ENCODE results near the gene UEVLD. TPM values are rescaled to one million over a fixed set of nuclear protein-coding genes. Genes with fewer than 3 reads are reported as not detected.

Gene UEVLD
- total RNA-seq, 1 experiment from 2014 or later, result 52.6 TPM

DNA sequence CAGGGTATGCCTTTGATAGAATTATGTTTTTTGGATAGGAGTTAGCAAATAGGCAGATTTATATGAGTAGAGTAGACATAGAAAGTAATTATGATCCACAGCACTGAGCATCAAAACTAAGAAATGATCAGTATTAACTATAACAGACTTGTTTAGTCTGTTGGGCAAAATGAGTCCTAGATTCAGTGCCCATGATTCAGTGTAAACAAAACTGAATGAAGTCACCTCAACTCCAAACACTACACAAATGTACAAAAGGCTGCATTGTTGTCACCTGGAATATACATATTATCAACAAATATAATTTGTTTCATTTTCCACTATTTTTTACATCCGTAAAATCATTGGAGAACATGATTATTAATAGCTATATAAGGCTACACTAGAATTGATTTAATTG lies 6.7 kb downstream of the UEVLD start:
- no peak for DNase-seq (ENCODE audit: low spot score)

DNA sequence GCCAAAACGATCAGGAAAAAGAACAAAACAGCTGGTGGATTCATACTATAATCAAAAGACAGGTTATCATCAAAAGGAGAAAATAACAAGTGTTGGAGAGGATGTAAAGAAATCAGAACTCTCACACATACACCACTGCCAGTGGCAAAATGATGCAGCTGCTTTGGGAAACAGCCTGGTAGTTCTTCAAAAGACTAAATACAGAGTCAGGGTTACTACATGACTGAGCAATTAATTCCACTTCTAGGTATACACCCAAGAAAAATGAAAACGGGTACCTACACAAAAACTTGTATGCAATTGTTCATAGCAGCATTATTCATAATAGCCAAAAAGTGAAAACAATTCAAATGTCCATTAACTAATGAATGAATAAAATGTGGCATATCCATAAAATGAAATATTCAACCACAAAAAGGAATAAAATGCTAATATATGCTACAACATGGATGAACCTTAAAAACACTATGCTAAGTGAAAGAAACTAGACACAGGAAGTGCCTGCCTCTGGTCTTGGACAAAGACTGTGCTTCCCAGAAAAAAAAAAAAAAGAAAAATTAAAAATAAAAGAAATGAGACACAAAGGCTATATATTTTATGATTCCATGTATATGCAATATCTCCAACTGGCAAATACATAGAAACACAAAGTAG lies 8.3 kb downstream of the UEVLD start:
- DNase-seq (ENCODE audit: low spot score), result no peak

DNA sequence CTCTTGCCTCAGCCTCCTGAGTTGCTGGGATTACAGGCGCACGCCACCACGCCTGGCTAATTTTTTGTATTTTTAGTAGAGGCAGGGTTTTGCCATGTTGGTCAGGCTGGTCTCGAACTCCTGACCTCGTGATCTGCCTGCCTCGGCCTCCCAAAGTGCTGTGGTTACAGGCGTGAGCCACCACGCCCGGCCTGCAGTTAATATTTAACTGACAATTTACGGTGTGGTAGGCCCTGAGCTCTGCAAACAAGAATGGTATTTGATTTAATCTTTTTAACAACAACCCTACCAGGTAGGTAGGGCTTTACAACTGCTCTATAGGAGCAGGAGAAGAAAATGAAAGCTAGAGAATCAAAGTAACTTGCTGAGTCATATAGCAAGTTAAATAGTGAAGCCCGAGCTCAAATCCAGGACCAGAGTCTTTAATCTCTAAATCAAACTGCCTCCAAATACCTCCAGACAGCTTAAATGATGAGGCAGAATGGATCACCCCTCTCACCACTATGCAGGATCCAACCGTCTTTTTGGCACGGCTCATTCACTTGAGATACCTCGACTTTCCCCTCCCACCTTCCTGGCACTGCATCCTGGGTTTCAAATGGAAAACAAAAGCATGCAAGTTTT lies 9.4 kb downstream of the UEVLD start:
- peak; percentile 50 for DNase-seq (ENCODE audit: low spot score)

DNA sequence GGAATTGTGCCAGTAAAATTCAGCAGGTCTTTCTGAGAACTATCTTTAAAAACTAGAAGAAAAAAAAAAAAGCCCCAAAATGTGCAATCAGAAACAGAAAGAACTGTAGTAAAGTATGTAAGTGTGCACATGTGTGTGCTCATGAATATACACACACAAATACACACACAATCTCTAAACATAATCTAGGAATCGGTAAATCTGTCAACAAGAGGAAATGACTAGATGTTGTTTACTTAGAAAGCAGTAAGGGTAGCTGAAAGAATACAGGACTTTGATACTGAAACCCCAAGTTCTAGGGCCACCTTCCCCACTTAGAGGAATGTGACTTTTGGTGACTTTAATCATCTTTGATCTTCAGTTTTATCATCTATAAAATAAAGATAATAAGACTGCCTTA lies 13.2 kb downstream of the UEVLD start:
- no peak for DNase-seq (ENCODE audit: low spot score)

DNA sequence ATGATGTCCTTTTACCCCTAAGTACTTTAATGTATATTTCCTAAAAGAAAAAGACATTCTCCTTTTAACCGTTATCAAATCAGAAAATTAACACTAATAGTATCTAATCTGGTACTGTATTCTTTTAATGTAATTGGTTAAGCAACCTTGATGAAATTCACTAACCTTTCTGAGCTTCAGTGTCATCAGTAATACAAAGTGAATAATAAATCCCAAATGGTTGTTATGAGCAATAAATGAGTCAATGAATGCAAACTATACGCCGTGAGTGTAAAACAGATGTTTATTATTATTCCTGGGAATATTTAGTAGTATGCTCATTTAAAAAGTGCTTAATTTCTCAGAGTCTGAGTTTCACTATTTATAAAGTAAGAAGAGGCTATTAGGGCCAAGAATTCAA lies 21.5 kb downstream of the UEVLD start:
- DNase-seq (ENCODE audit: low spot score), result no peak

DNA sequence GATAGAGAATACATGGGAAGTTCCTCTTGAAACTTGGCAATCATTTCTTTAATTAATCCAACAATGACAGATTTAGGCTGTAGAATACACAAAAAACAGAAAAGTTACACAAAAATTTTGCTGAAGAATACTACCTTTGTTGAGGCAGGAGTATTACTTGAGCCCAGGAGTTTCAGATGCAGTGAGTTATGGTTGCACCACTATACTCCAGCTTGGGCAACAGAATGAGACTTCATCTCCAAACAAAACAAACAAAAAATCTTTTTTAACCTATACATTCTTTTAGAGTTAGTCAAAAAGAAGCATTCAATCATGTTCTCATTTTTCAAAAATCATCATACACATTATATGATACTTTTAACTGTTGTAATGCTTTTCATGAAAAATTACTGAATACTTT lies 22.1 kb downstream of the UEVLD start:
- DNase-seq (ENCODE audit: low spot score), result no peak

DNA sequence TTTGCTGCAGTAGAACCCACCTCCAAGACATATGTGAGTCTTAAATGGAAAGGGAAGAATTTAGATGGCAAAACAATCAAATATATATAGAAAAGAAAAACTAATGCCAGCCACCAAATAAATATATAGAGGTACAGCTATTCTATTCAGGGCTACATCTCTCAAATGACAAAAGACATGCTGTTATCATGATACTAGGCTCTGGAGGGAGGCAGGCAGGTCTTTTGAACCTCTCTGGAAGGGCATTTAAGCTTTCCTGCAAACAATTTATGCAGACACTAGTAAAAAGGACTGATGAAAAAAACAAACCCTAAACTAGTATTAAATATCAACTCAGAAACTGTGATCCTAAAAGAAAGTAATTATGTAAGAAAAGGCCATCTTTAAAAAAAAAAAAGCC lies 24.4 kb downstream of the UEVLD start:
- DNase-seq (ENCODE audit: low spot score), result no peak

DNA sequence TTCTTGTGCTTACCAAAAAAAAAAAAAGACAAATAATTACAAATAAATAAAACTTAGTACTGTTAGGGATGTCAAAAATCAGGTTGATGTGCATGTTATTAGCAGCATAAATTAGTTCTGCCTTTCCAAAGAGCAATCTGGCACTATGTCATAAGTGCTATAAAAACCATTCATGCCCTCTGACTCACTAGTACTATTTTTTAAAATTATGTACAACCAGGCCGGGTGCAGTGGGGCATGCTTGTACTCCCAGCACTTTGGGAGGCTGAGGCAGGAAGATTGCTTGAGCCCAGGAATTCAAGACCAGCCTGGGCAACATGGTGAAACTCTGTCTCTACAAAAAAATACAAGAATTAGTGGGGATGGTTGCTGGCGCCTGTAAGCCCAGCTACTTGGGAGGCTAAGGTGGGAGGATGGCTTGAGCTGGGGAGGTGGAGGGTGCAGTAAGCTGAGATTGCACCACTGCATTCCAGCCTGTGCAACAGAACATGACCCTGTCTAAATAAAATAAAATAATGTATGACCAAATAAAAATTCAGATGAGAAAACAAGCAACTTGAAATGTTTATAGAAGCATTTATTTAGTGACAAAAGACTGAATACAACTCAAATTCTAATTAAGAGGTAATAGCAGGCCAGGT lies 25.3 kb downstream of the UEVLD start:
- DNase-seq (ENCODE audit: low spot score), result no peak

DNA sequence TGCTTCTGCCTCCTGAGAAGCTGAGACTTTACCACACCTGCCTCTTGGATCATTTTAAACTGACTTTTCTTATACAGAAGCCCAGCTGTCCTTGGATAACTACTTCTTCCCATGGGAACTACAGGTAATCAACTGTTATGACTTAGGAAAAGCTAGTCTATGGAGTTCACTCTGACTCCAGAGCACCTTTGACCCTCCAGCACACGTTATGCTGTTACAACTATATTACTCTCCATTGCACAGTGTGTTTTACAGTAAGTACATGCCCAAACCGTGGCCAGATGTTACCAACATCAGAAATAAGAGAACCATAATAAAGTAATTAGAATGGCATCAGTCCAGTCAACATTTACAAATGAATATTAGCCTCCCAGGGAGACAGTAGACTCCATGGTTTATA lies 40.5 kb downstream of the UEVLD start:
- no peak for DNase-seq (ENCODE audit: low spot score)

DNA sequence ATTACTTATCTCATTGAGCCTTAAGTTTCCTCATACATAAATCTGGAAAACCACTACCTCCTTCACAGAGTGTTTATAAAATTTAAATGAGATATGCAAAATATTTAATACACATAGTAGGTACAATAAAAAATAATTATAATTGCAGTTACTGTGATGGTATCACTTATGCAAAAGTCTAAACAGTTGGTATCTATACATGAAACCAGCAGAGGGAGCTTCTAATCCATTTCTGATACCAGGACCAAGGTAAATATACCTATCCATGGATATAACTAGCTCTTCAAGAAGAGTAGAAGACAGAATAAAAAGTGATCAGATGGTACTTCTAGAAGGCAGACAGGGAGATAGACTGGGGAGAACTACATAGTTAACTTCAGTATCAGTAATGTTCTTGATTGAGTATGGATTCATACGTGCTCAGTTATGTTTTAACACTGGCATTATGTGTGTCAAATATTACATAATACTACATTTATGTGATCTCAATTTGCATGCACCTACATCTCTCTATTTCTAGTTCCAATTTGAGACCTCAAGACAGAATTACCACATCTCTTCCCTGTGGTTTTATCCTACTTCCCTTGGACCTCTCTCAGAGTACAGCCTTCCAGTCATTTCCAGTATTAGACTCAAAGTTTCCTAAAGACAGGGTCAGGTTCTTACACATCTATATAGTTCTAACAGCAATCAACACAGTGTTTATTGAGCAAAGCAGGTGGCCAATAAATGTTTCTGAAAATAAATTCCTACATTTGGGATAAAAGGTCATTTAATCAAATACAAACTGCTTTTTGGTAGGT lies 48.1 kb downstream of the UEVLD start:
- peak; percentile 25 for DNase-seq (ENCODE audit: low spot score)

DNA sequence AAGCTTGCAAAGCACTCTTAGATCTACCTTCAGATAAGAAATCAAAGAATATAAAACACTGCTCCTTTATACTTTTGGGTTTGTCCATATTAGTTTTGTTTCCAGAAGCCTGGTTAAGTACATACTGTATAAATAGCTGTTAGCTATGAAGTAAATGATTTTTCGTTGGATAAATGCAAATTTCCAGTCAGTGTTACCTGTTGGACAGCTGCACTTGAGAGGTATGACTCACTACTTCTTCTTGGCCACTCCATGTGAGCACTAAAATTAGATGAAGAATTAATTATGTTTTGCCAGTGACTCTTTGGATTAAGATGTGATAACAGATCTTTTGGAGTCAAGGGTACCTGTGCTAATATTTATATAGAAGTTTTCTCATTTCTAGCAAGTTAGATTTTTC lies 52.3 kb downstream of the UEVLD start:
- no peak for DNase-seq (ENCODE audit: low spot score)

DNA sequence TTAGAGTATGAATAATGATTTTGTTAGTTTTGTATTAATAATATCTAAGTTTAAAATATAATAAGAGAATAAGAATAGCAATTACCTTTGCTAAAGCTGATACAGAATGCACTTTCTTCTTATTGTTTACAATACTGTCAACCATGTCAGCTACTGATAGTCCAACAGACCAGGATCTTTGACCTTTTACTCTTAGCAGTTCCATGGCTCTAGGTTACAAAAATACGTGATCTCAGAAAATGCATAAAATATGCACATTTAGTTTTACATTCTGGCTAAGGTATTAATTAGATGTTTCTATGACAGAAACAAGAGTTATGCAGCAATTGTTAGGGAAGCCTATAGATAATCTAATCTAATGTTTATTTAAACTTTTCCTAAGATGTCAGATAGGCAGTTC lies 54.3 kb downstream of the UEVLD start:
- no peak for DNase-seq (ENCODE audit: low spot score)

DNA sequence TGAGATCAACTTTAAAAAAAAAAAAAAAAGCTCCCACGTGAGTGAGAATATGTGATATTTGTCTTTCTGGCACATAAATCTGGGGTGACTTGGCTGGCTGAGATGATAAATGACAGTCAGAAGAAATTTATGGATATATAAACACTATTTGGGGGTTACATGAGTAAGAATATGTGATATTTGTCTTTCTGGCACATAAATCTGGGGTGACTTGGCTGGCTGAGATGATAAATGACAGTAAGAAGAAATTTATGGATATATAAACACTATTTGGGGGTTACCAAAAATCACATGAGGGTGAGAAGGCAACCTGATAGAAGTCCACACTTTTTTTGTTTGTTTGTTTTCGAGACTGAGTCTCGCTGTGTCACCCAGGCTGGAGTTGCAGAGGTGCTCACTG lies 55.2 kb downstream of the UEVLD start:
- DNase-seq (ENCODE audit: low spot score), result no peak

DNA sequence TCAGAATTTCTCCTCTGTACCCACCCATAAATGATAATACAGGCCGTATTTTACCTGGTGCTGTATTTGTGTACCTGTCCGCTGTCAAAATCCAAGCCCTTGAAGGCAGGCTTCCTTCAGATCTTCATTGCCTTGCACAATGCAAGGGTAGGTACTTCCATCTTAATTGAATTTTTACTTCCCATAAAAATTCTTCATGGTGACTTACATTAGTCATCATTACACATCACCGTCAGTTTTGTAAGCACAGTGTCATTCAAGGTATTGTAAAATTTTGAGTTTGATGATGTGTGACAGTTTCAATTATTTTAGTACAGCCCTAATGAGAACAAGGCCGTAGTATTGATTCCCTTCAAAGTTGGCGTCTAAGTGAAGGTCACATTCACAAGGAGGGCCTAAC lies 61.0 kb downstream of the UEVLD start:
- peak; percentile 35 for DNase-seq (ENCODE audit: low spot score)

DNA sequence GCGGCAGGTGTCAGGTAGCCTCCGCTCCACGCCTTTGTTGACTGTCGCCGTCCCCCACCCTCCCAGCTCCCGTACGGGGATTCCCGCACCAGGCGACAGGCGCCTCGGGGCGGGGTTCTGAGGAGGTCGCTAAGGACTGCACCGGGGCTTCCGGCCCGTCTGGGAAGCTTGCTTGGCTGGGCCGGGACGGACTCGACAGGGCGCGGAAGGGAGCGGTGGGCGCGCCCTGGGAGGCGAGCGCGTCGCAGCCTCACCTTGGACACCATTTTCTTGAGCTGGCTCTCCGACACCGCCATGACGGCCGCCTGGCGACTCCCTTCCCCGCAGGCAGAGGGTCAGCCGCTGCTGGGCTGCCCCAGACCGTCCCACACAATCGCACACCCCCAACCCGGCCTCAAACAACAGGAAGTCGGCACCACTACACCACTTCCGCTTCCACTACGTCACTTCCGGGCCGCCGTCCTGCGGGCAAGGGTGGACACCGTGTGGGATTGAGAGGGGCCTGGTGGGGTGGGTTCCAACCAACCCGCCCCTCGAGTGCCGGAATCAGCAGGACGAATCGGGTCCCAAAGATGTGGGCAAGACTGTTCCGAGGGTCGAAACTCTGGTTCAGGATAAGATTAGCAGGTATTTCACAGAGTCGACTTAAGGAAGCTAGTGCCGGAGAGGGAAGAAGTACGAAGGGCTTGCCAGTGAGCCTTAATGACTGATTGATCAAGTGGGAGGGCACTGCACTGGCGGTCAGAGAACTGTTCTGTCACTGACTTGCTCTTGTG lies 61.8 kb downstream of the UEVLD start, which contains the start of gene TSG101:
Gene TSG101, minus strand, starts transcription at position 422 of the 776 bp plus-strand sequence. Its CDS starts 126 bp downstream, at position 296.
- peak; percentile 86 for DNase-seq (ENCODE audit: low spot score)

DNA sequence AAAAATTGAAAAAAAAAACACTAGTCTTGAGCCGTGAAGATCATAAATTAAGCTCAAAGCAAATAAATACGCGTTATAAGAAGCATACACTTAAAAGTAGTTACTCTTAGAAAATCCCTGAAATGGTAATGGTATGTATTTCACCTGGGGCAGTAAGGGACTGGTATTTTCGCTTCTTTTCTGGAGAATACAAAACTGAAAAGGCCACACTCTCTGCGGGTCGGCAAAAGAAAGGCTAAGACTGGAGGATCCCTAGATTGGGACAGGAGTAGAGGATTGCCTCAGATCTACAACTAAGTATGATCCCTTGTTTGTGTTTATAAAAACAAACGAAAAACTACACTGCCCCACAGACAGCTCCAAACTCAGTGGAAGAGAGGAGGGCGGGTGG lies 62.4 kb downstream of the UEVLD start:
- no peak for DNase-seq (ENCODE audit: low spot score)

DNA sequence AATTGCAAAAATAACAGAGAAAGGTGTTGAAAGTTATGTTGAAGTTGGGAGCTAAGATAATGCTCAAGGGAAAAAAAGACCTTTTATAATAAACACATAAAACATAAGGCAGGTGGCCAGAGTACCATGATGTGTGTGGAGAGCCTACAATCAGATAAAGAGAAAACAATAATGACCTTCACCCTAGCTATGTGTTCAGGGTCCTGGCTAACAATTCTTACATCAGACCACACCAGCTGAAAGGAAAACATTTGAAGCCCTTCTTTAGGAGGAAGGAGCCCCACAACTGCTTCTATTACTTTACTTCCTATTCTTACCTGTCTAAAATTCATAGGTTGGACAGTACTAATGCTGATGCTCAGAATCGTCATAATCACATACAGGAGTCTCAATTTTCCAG lies 64.3 kb downstream of the UEVLD start:
- no peak for DNase-seq (ENCODE audit: low spot score)

DNA sequence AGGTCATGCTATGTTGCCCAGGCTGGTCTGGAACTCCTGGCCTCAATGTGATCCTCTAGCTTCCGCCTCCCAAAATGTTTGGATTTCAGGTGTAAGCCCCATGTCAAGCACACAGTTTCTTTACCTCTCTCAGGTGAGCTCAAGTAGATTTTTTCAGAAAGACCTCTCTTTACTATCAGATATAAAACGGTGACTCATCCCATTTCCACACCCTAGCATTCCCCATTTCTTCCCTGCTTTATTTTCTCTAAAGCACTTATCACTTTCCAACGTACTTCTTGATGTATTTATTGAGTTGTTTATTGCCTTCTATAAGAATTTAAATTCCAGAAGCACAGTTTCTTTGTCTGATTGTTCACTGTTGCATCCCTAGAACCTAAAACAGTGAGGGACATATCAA lies 65.5 kb downstream of the UEVLD start:
- DNase-seq (ENCODE audit: low spot score), result no peak

DNA sequence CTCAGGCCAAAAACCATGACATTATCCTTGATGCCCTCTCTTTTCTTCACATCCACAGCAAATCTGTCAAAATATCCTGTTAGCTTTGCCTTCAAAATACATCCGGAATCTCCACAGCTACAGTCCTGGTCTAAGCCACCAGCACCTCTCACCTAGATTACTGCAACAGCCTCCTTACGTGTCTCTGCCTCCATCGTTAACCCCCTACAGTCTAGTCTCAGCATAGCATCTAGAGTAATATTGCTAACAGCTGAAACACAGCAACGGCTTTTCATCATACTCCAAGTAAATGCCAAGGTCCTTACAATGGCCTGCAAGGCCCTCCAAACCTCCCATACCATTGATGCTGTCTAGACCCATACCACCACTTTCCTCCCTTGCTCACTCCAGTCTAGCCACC lies 66.1 kb downstream of the UEVLD start:
- DNase-seq (ENCODE audit: low spot score), result no peak

DNA sequence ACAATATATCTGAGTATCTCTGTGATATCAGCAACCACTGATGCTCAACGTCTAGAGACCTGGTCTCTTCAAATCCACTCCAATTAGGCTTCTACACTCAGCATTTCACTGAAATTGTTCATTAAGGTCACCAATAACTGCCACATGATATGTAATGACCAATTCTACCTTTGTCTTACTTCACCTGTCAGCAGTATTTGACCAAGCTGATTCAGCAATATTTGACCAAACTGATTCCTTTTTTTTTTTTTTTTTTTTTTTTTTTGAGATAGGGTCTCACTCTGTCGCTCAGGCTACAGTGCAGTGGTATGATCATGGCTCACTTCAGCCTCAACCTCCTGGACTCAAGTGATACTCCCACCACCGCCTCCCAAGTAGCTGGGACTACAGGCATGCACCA lies 67.4 kb downstream of the UEVLD start:
- DNase-seq (ENCODE audit: low spot score), result no peak

DNA sequence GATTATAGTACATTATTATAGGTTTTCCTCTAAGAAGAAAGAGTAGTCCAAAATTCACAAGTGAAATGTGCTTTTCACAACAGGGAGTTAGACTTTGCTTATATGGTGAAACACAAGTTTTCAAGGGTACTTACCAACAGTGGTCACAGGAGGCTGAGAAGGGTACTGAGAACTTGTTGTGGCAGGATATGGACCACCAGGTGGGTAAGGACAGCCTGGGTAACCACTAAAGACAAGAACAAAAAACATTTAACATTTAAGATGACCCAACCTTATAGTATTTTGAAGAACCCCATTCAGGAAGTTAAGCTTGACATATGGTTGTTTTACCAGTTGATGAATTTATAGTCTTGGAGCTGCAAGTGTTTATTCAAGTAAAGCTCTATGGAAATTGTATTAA lies 86.2 kb downstream of the UEVLD start:
- DNase-seq (ENCODE audit: low spot score), result no peak

DNA sequence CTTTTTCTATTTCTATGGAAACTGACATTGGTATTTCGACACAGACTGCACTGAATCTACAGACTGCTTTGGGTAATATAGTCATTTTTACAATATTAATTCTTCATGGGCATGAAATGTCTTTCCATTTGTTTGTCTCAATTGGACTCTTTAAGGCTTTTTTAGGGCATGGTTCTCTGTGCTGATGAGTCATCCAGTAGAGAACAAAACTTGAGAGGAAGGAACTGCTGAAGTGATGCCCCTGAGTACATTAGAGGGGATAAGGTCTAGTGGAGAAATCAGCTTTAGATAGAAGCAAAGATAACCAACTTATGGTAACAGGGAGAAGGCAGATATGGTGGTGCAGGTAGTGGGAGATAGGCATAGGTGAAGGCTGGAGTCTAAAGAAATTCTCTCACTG lies 86.9 kb downstream of the UEVLD start:
- DNase-seq (ENCODE audit: low spot score), result no peak

Data from A172 (cell line).